ENCODE measurements around the gene BEND5.

Gene BEND5

DNA sequence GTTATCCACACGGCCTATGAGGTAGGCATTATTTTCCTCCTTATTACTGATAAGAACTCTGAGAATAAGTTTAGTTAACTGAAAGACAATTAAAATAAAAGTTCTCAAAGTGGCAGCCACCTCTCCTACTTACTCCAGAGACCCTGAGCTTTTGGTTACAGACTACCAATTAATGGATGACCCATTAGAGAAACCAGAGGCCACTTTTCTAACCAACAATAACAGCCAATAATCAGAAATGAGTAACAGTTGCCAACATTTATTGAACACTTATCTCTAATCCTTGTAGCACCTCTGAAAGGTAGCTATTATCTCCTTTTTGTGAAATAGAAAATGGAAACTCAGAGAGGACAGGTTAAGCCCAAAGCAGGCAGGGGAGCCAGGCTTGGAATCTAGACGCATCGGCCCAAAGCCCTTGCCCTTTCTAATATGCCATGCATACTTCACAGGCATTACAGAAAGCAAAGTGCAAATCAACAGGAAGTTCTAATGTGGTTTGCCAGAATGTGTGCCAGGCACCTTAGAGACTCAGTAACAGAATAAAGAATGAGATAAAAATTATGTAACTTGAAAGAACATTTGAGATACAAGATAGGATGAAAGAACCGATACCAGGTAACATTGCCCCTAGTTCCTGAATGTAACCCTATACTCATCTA is 50.0 kb downstream of the BEND5 start:
- no peak for TF ChIP-seq CTCF (conservative IDR thresholded peaks at IDR 0.05; ENCODE audit: low read depth, low read length)
- DNase-seq (ENCODE audit: low read depth), result no peak
- H3K4me3 ChIP-seq (ENCODE audit: low read length), result no peak overlapping the region

DNA sequence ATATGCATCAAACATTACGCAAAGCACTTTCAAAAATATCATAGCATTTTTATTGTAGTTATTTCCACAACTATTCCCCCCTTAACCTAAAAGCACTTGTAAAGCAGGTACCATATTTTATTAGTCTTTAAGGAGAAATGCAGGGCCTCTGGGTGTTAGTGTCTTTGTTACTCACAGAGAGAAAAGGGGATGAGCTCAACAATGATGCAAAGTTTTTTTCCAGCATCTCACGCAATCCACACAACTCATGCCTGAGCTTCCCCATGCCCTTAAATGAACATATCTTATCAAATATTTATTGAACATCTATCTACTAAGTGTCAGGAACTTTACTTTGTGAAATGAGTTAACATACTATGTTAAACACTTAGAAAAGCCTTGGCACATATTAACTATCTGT is 50.6 kb downstream of the BEND5 start:
- DNase-seq (ENCODE audit: low read depth), result no peak
- no peak overlapping the region for H3K4me3 ChIP-seq (ENCODE audit: low read length)
- no peak for TF ChIP-seq CTCF (conservative IDR thresholded peaks at IDR 0.05; ENCODE audit: low read depth, low read length)

- no peak for TF ChIP-seq CTCF (conservative IDR thresholded peaks at IDR 0.05; ENCODE audit: low read depth, low read length)
- no peak overlapping the region for H3K4me3 ChIP-seq (ENCODE audit: low read length)
- no peak for DNase-seq (ENCODE audit: low read depth)
Observed at GRCh38 chr1:48725341-48726046, 51.2 kb downstream of the BEND5 start.

DNA sequence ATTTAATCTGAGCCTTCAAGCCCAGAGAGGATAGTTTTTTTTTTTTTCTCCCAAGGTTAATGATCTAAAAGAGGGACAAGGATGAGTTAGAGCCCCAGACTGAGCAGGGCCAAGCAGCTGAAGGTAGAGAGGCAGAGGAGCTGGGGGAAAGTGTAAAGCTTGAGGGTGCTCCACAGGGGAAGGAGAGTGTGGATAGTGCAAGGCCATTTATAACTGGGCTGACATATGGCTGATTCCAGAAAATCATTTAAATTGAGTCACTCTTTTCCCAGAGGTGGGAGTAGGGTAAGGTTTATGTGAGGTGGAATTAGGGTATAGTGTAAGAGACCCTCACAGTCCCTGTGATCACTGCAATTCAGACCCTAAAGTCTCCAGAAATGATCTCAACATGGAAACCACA is 55.8 kb downstream of the BEND5 start:
- H3K4me3 ChIP-seq (ENCODE audit: low read length), result no peak overlapping the region
- TF ChIP-seq CTCF (conservative IDR thresholded peaks at IDR 0.05; ENCODE audit: low read depth, low read length), result no peak
- DNase-seq (ENCODE audit: low read depth), result no peak

DNA sequence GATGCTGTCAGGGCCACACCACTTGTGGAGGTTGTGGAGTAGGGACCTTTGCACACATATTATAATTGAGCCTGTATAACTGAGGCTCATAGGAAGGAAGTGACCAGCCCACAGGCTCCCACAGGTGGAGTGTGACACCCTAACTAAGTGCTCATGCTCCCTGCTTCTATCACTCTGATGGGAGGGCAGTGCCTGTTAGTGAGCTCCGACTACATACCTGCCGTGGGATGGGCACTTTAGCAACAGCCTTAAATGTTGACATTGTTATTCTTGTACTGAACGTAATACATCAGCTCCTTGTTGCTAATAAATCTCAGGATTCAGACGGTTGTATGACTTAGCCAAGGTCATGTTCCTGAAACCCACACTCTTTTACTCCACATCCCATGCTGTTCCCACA is 58.0 kb downstream of the BEND5 start:
- no peak for DNase-seq (ENCODE audit: low read depth)
- no peak for TF ChIP-seq CTCF (conservative IDR thresholded peaks at IDR 0.05; ENCODE audit: low read depth, low read length)
- no peak overlapping the region for H3K4me3 ChIP-seq (ENCODE audit: low read length)

DNA sequence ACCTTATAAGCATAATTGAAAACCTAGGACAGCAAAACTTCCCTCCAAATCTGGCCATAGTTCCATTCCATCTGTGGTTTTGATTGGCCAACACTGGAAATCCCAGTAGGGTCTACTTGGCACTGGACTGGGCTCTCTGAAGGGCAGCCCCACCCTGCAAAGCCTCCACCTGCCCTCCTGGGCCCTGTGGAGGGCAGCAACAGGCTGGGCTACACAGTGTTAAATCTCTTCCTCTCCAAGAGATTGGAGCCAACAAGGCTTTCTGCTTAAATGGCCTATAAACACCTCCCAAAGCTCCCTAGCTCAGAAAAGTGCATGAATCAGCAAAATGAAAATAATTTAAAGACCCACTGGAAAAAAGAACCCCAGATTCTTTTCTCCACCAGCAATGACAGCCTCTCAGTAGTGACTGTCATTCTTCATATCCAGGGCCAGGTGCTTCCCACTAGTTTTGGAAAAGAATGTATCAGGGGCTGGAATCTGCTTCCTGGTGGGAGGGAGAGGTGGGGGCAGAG is 58.5 kb downstream of the BEND5 start:
- no peak for DNase-seq (ENCODE audit: low read depth)
- TF ChIP-seq CTCF (conservative IDR thresholded peaks at IDR 0.05; ENCODE audit: low read depth, low read length), result no peak
- H3K4me3 ChIP-seq (ENCODE audit: low read length), result no peak overlapping the region

- no peak for TF ChIP-seq CTCF (conservative IDR thresholded peaks at IDR 0.05; ENCODE audit: low read depth, low read length)
- H3K4me3 ChIP-seq (ENCODE audit: low read length), result no peak overlapping the region
- no peak for DNase-seq (ENCODE audit: low read depth)
Observed at GRCh38 chr1:48717082-48717481, 59.6 kb downstream of the BEND5 start.

Measured in retinal pigment epithelial cell (primary cell).